ENCODE data around the gene RNF149. TPM values are rescaled to one million over a fixed set of nuclear protein-coding genes. Genes with fewer than 3 reads are reported as not detected.
"Not testable (repeated sequence)": the region's sequence is repeated elsewhere in the genome, so short reads cannot be mapped to it uniquely, and the experiment has no call there.

The RNF149 gene, protein sequence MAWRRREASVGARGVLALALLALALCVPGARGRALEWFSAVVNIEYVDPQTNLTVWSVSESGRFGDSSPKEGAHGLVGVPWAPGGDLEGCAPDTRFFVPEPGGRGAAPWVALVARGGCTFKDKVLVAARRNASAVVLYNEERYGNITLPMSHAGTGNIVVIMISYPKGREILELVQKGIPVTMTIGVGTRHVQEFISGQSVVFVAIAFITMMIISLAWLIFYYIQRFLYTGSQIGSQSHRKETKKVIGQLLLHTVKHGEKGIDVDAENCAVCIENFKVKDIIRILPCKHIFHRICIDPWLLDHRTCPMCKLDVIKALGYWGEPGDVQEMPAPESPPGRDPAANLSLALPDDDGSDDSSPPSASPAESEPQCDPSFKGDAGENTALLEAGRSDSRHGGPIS
- polyA plus RNA-seq (ENCODE audit: insufficient read length): 72.1 TPM
- long read RNA-seq, donor 1, transcript RNF149-201 (7 exons, 2,458 nt): major isoform, 15 of 16 reads
- long read RNA-seq, donor 1, partial matches to known transcripts: 0 of 16 reads
- long read RNA-seq, donor 1, other reads (novel, unspliced or antisense): 0 of 16 reads
- long read RNA-seq, donor 2, transcript RNF149-201 (7 exons, 2,458 nt): major isoform, 8 of 10 reads
- long read RNA-seq, donor 2, partial matches to known transcripts: 0 of 10 reads
- long read RNA-seq, donor 2, other reads (novel, unspliced or antisense): 0 of 10 reads
- long read RNA-seq, donor 3, transcript RNF149-201 (7 exons, 2,458 nt): major isoform, 5 of 11 reads
- long read RNA-seq, donor 3, partial matches to known transcripts: 5 of 11 reads
- long read RNA-seq, donor 3, other reads (novel, unspliced or antisense): 0 of 11 reads
- long read RNA-seq, donor 4, partial matches to known transcripts: 0 of 1 reads
- long read RNA-seq, donor 4, other reads (novel, unspliced or antisense): 0 of 1 reads
- long read RNA-seq, donor 5, transcript RNF149-201 (7 exons, 2,458 nt): major isoform, 18 of 26 reads
- long read RNA-seq, donor 5, partial matches to known transcripts: 7 of 26 reads
- long read RNA-seq, donor 5, other reads (novel, unspliced or antisense): 0 of 26 reads
- long read RNA-seq, donor 6, transcript RNF149-201 (7 exons, 2,458 nt): major isoform, 17 of 17 reads
- long read RNA-seq, donor 6, partial matches to known transcripts: 0 of 17 reads
- long read RNA-seq, donor 6, other reads (novel, unspliced or antisense): 0 of 17 reads
- long read RNA-seq, donor 7, transcript RNF149-201 (7 exons, 2,458 nt): major isoform, 15 of 22 reads
- long read RNA-seq, donor 7, partial matches to known transcripts: 5 of 22 reads
- long read RNA-seq, donor 7, other reads (novel, unspliced or antisense): 0 of 22 reads
- long read RNA-seq, donor 8, transcript RNF149-201 (7 exons, 2,458 nt): major isoform, 6 of 12 reads
- long read RNA-seq, donor 8, partial matches to known transcripts: 6 of 12 reads
- long read RNA-seq, donor 8, other reads (novel, unspliced or antisense): 0 of 12 reads

DNA sequence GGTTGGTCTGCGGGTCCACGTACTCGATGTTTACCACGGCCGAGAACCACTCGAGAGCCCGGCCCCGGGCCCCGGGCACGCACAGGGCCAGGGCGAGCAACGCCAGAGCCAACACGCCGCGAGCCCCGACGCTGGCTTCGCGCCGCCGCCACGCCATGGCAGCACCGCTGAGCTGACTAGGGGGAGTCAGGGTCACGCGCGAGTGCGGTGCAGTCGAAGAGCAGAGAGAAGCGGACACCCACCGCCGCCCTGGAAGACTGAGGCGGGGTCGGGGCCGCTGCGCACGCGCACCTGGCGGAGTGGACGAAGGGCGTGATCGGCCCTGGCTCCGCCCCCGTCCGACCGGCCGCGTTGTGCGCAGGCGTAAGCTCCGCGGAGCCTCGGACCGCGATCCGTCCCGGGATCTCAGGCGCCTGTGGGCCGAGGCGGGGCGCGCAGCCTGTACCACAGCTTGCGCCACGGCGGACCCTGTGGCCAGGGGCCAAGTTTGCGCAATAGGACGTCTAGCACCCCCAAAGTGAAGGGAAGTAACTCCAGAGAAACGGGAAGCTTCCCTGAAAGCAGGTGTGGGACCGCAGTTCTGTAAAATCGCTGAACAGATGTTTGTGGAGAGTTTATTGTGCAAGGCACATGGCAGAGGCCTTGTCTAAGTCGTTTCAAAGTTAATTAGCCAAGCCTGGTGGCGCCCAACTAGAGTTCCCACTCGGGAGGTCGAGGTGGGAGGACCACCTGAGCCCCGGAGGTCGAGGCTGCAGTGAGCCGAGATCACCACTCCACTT, at the start of gene RNF149:
Gene RNF149 (minus strand): TSS at position 270 of the 779 bp plus-strand sequence. CDS start 113 bp downstream, at position 157.
- peak; percentile 91 for DNase-seq

DNA sequence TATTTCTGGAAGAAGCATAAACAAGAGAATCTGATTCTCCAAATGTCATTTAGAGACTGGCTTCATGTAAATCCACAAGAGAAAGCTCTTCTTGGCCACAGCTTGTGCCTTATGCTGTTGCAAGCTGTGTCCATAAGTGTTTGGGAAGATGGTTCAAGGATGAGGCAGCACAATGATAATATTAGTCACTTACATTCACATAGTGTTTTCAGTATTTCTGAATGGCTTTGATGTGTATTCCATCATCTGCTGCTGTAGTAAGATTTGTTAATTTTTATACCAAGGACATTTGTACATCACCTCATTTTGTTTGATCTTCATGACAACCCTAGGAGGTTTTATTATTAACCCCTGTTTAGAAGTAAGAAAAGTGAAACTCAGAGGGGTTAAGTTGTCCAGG, 48.9 kb upstream of the RNF149 start:
- no peak for DNase-seq

DNA sequence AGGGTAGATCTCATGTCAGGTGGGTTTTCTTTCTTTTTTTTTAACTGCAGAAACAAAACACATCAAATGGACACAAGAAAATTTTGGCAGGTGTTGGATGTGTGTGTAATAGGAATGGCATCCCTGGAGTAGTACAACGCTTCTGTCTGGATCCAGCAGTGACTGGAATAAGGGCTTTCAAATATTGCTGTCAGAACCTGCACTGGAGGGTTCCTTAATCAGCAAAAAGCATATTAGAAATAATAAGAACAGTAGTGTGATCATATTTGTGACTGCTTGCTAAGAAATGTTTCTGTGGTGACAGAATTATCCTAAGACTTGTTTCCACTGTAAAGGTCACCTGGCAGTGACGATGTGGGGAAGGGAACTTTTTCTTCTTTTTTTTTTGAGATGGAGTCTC, 48.0 kb upstream of the RNF149 start:
- DNase-seq: no peak

DNA sequence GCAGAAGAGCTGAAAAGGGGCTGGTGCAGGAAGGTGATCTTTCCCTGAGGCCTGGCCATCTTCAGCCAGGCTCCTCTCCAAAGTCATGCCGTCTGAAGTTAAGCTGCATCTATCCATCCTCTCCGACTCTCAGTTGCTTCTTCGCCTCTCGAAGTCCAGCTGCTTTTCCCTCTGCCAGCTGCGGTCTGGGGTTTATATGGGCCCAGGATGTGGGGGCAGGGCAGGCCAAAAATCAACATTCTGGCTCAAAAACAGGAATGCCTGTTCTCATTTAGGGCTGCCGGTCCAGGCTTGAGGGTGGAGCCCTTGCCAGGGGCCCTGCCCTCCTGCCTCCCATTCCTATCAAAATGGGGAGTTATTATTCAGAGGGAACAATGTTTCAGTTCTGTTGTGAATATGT, 47.6 kb upstream of the RNF149 start:
- no peak for DNase-seq

DNA sequence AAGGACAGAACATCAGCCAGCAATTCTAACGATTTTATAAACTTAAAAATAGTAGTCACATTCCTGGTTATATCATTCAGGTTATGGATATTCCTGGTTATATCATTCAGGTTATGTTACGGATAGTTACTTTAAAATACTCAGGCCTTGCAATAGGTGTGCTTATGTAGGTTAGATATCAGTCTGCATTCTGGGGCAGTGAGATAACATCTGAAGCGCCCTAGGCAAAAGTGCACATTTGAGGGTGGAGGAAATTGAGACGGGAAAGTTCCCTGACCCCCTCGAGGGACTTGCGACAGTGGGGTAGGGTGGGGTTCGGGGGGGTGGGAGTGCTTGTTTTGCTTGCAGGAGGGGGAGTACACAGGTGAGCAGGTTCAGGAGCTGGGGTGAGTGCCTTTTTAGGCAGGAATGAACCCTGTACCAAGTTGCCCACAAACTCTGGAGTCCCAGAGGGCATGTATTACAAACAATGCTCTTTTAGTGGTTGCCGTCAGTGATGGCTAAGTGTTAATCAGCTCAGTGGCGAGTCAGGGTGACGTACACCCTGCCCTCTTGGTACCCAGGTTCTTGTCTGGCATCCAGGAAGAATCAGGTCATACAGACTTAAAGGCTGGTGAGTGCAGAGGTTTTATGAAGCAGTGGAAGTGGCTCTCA, 47.0 kb upstream of the RNF149 start:
- DNase-seq: no peak

DNA sequence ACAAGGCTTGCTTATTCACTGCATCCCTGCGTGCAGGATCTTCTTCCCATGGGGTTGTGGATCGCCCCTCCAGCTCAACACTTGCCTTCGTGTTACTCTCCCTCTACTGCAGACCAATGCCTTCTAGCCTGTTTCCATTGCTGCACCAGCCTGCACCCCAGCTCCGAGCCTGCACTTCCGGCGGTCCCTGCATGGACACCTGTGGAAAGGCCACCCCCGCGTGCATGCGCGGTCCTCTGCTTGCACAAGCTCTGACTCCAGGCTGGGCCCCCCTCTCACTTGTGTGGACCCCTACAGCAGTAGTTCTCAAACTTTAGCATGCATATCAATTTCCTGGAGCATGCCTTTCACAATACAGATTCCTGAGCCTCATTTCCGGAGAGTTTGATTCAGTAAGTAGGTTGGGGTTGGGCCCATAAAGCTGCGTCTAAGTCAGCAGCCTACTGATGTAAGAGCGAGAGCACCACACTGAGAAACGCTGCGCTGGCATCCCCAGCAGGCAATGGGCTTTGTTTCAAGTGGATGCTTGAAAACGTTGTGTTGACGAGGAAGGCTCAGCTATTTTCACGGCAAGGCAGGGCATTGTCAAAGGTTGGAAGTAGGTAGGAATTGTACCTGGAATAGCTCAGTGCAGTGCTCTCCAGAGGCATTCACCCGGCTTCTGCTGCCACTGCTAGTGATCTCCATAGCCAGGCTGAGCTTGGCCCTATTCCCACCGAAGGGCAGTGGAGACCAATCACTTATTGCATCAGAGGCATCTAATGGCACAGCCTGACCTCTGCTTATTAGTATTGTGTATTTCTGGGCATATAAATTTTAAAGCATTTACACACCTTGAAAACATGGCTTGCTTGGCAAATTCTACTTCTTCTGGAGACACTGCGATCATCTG, 46.2 kb upstream of the RNF149 start:
- no peak for DNase-seq

DNA sequence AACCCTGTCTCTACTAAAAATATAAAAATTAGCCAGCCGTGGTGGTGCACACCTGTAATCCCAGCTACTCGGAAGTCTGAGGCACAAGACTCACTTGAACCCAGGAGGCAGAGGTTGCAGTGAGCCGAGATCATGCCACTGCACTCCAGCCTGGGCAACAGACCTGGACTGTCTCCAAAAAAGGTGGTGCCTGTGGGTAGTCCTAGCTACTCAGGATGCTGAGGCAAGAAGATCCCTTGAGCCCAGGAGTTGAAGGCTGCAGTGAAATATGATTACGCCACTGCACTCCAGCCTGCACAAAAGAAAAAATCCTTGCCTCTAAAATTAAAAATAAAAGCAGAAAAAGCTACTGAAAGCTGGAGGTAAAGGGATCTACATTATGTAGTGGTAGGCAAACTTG, 44.1 kb upstream of the RNF149 start:
- not testable (repeated sequence) for DNase-seq

DNA sequence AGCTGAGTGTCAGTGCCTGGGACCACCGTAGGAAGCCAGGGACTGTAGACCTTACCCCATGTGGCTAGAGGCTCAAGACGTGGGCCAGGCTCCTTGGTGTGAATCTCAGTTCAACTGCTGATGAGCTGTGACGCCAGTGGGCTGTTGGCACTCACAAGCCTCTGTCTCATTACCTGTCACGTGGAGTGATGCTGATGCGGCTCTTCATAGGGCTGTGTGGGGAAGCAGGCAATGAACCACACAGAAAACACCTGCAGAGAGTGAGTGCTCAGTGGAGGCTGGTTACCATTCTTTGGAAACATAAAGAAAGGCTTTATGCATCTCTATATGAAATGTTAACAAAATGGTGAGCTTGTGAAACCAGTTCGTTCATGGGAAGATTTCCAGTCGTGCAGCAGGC, 42.7 kb upstream of the RNF149 start:
- no peak for DNase-seq

DNA sequence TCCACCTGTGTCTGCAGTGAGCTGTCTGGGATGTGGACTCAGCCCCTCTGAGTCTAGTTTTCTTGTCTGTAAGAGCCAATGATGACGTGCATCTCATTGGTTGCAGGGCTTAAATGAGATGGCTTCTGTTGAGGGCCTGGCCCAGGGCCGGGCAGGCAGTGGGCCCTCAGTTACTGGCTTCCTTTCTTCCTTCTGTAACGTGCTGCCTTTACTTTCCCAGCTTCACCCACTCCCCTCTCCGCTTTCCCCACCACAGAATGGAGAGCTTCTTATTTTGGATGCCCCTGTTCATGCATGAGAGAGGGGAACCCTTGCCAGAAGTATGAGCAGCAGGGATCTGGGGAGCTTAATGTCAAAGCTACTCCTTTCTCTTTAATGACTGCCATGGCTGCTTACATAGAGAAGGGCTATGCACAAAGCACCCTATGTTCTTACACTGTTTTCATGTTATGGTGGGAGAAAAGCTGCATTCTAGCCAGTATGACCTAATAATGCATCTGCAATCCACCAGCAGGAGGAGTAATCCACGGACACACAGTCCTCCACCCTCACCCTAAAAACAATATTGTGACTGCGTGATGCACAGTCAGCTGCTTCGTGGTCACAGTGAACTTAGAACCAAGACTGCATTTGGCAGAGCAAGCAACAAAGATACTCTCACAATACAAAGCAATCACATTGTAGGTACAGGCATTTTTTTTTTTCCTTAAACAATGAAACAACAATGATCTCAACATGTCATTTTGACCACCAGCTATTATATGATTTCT, 41.6 kb upstream of the RNF149 start:
- DNase-seq: no peak

DNA sequence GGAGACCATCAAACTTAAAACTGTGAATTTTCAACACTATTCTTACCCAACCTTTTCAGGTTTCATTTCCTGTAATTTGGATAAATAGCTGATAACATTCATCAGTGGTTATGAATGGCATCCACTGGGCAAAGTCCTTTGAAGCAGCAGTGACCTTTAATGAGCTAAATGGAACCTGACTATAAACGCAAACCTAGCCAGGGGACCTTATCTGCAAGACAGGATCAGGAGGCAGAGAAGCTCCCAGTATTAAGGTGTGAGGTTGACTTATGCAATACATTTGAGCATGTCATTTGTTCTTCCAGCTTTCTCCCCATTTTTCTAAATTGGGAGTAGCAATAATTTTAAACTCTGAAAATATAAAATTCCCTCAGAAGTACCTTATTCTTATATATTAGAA, 40.4 kb upstream of the RNF149 start:
- no peak for DNase-seq

DNA sequence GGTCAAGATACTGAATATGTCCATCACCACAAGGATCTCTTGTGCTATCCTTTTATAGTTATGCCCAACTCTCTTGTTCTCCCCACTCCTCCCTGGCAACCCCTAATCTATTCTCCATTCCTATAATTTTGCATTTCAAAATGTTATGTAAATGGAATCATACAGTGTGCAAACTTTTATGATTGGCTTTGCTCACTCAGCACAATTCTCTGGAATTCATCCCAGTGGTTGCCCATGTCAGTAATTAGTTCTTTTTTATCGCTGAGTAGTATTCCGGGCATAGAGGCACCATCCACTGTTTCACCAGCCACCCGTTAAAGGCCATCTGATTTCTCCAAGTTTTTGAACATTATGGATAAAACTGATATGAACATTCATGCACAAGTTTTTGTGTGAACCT, 38.4 kb upstream of the RNF149 start:
- DNase-seq: no peak

DNA sequence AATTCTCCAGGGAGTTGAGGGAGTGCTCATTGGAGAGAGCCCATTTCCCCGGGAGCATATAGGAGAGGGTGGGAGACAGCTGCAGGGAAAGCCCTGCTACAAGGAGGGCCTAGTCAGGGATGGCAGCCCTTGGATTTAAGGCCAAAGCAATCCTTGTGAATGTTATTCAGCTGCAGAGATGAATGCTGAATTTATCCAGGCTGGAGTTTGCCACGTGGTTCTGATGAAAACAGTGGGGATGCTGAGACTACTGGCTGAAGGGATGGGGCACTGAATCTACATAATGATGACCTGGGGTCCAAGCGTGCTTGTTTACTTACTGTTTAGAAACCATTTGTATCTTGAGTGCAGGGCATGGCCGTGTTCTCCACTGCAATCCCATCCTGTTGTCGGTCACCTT, 35.6 kb upstream of the RNF149 start:
- no peak for DNase-seq

DNA sequence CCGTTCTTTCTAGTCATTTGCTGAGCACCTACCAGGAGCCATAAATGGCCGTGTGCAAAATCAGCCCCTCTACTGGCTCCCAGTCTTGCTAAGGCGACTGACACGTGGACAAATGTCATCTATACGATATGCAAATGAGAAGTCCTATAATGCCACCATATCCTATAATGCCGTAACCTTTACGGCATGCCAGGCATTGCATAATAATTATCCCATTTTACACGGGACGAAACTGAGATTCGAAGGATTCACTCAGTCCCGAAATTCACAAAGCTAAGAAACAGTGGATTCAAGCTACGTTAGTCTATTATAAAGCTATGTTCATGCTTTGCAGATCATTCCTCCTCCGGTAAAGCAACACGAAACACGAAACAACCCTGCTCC, 34.1 kb upstream of the RNF149 start:
- no peak for DNase-seq

DNA sequence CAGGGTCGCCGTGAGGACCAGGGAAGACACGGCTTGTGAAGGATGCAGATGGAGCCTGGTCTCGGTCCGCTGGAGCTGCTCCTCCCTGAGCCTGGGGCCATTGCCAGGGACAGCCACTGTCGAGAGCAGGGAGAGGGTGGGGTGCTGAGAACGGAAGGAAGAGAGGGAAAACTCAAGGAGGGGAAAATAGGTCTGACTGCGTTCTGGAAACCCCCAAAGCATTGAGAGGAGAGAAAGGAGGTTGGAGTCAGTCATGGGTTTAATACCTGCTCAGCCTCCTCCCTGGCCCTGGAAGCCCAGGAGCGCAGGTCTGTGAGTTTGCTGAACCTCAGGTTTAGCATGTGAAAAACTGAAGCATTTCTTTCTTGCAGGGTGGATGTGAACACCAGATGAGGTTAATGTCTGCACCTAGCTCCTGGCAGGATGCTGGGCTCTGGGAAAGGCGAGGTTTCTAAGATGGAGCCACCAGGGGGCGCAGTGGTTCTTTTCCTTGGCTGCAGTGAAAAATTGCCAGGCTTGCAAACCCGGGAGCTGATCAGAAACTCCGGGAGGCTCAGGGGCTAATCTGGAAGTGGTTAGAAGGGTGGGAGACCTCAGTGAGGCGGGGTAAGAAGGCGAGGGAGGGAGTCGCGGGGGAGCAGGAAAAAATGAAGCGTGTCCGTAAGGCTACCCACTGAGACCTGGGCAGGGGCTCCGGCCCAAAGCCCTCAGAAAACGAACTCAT, 33.6 kb upstream of the RNF149 start:
- DNase-seq: peak; percentile 50

DNA sequence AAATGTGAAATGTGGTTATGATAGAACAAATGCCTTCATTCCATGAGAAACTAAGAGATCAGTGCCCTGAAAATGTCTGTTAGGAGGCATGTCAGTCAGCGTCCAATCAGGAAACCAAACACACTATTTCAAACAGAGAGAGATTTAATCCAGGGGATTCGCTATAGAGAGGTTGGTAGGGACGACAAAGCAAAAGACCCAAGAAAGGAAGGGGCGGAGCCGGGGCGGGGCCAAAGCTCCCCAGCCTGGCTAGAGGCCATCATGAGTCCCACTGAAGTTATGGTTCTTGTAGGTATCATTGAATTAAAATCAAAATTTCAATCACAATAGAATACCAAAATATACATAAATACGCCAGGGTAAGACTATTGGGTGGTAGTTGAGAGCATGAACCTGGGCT, 32.9 kb upstream of the RNF149 start:
- no peak for DNase-seq

DNA sequence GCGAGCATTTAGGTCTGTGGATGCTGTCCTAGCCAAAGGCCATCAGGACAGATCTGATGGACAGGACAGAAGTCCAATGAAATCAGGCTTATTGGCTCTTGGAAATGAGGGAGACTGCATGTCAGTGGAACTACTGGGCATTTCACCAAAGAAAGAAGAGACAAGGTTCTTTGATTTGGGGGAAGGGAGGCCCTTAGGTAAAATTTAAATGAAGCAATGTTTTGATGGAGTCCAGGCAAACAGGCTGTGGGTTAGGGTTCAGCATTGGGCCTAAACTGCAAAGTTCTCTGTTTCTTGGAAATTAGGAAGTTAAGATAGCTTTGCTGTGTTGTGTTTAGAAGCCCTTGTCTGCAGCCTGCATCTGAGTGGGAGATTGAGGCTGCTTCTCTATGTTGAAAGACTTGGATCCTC, 31.6 kb upstream of the RNF149 start:
- DNase-seq: no peak

DNA sequence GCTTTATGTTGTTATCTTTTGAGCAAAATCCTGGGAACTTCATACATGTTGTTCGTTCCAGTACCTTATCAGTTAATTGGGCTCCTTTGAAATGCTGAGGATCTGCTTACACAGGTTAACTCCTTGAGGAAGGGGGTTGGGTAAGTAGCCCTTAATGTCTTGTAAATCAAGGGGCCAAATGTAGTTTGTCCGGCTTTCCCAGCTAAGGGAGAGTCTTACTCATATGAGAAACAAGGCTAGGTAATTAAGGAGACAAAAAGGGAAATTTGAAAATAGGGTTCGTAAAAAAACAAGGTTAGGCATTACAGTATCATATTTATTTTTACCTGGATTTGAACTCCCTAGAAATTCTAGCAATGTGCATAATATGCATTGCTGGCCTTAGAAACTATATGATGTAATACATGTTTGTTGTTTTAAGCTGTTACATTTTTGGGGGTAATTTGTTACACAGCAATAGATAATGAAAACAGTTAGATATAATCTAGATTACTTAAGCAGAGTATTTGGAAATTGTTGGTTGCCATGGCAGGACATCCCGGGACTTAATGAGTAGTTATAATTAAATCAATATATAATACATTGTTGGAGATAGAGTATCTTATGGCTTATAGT, 30.9 kb upstream of the RNF149 start:
- DNase-seq: no peak

DNA sequence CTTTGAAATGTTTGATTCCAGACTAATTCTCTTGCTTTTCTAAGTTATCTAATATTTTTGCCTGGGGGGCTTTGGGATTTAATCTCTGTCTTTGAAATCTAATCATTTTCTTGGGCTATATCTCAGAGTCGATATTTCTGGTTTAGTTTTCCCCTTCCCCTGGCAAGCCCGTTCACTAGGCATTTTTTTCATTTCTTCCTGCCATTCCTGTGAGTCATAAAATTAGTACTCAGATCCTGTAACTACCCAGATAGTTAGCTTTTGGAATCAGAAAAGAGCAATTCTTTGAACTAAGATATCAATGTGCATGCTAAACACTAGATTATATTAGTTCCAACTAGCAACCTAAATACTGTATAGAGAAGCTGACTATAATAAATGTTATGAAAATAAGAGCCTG, 29.4 kb upstream of the RNF149 start:
- no peak for DNase-seq
